CD4-positive, CD25-positive, alpha-beta regulatory T cell (primary cell): ENCODE data around the gene SPINT2. TPM values are rescaled to one million over a fixed set of nuclear protein-coding genes. Genes with fewer than 3 reads are reported as not detected.

Source experiments
- ATAC-seq, 2 donors: fragments of 150-1000 bp; cut with Tn5 transposase; one replicate each; pipeline ENCODE4 v1.10.0; 2021; ENCODE audit warnings: low read depth in 2 of 2, moderate number of reproducible peaks in 2 of 2, moderate library complexity in 1 of 2
- DNase-seq, 3 donors: peaks; one replicate each; pipeline versions ENCODE4 v3.0.0 to v3.0.0-alpha.2; 2012 to 2022; ENCODE audit warnings: mixed read lengths in 1 of 3
- H3K27ac ChIP-seq: one replicate; pipeline ENCODE4 v1.7.0; 2013; ENCODE audit warnings: mild to moderate bottlenecking, low read length; ENCODE audit not compliant: insufficient read depth, poor library complexity, severe bottlenecking
- H3K27me3 ChIP-seq: one replicate; pipeline ENCODE4 v1.7.0; 2013; ENCODE audit warnings: low read length; ENCODE audit not compliant: control insufficient read depth, insufficient read depth
- H3K36me3 ChIP-seq: one replicate; pipeline ENCODE4 v1.7.0; 2013; ENCODE audit warnings: mild to moderate bottlenecking, low read length, moderate library complexity; ENCODE audit not compliant: control insufficient read depth, insufficient read depth
- H3K4me1 ChIP-seq: 2 replicates; pipeline ENCODE4 v1.7.0; 2013; ENCODE audit warnings: mild to moderate bottlenecking, low read length; ENCODE audit not compliant: insufficient read depth, control insufficient read depth, poor library complexity, severe bottlenecking
- H3K4me3 ChIP-seq: one replicate; pipeline ENCODE4 v1.7.0; 2013; ENCODE audit warnings: low read depth, mild to moderate bottlenecking, low read length, moderate library complexity
- H3K9me3 ChIP-seq, 2 experiments: 1 replicate in 1 of 2; 2 replicates in 1 of 2; pipeline ENCODE4 v1.7.0; 2013; ENCODE audit warnings: low read length in 2 of 2, mild to moderate bottlenecking in 1 of 2, moderate library complexity in 1 of 2; ENCODE audit not compliant: control insufficient read depth in 2 of 2
- H3K27ac Mint-ChIP-seq, 3 donors: one replicate each; pipeline ENCODE4 v1.8.0; 2020 to 2022; ENCODE audit warnings: mild to moderate bottlenecking in 3 of 3, mixed read lengths in 3 of 3, moderate library complexity in 2 of 3
- H3K27me3 Mint-ChIP-seq: one replicate; pipeline ENCODE4 v1.8.0; 2022; ENCODE audit warnings: mild to moderate bottlenecking, mixed read lengths
- H3K36me3 Mint-ChIP-seq: one replicate; pipeline ENCODE4 v1.8.0; 2020; ENCODE audit warnings: mixed read lengths
- H3K4me1 Mint-ChIP-seq, 4 donors: one replicate each; pipeline ENCODE4 v1.8.0; 2020 to 2022; ENCODE audit warnings: mixed read lengths in 4 of 4, mild to moderate bottlenecking in 1 of 4
- H3K4me3 Mint-ChIP-seq, 4 donors: one replicate each; pipeline ENCODE4 v1.8.0; 2020 to 2022; ENCODE audit warnings: mild to moderate bottlenecking in 4 of 4, mixed read lengths in 4 of 4, moderate library complexity in 3 of 4
- H3K9me3 Mint-ChIP-seq, 7 donors: one replicate each; pipeline ENCODE4 v1.8.0; 2020 to 2022; ENCODE audit warnings: mixed read lengths in 7 of 7, mild to moderate bottlenecking in 3 of 7, moderate library complexity in 2 of 7
- polyA plus RNA-seq, 4 donors: library from polyadenylated mRNA; unstranded; fragments of 300-500 nt; fragmentation: Illumina TruSeq; gene quantifications; one replicate each; pipeline ENCODE4 v1.2.3, GENCODE V29; 2021
- total RNA-seq: library from RNA; stranded (reverse); gene quantifications from one replicate; pipeline ENCODE4 v1.2.3, GENCODE V29; 2022

SPINT2 gene
- total RNA-seq (15.6 TPM), polyA plus RNA-seq (10 to 100 TPM; 36.0 to 70.4 (median 53.5) TPM)

GRCh38 chr19:38264486-38265212 is at the start of gene SPINT2:
TSS of gene SPINT2 (plus strand) at chr19:38264573. CDS start at chr19:38264893, 320 bp downstream.
- DNase-seq (no peak), ATAC-seq (peak; percentile 8 to 9)
- Histone ChIP-seq H3K36me3 (no peaks in the 10 kb centered on the region), H3K4me1 (peaks cover 18% of the 10 kb centered on the region), H3K4me3 (peak within 1 kb of the TSS; percentile 19), H3K27me3 (no peaks in the 10 kb centered on the region), H3K27ac (peak within 1 kb of the TSS; percentile 66), H3K9me3 (no peaks in the 10 kb centered on the region)
- peaks cover 0 to 41% (median 21%) of the 10 kb centered on the region in 4 donors for H3K4me1 Mint-ChIP-seq
- peak within 1 kb of the TSS; percentile 68 to 89 (median 83) for H3K4me3 Mint-ChIP-seq
- no peaks in the 10 kb centered on the region for H3K36me3 Mint-ChIP-seq
- H3K27me3 Mint-ChIP-seq = peaks cover 10% of the 10 kb centered on the region
- H3K27ac Mint-ChIP-seq = peak within 1 kb of the TSS; percentile 60 to 92 (median 84)
- H3K9me3 Mint-ChIP-seq = peaks cover 0 to 1% (median 0%) of the 10 kb centered on the region in 7 donors

GRCh38 chr19:38216785-38217641 is 47.4 kb upstream of the SPINT2 start:
- Histone ChIP-seq H3K4me1 (peaks cover 10% of the 10 kb centered on the region), H3K4me3 (no peak overlapping the region), H3K27ac (no peak overlapping the region), H3K36me3 (no peaks in the 10 kb centered on the region), H3K27me3 (peaks cover 2% of the 10 kb centered on the region), H3K9me3 (no peaks in the 10 kb centered on the region)
- ATAC-seq (no peak), DNase-seq (no peak)
- Mint-ChIP-seq H3K4me1 (peaks cover 0 to 14% (median 10%) of the 10 kb centered on the region in 4 donors), H3K4me3 (no peak overlapping the region), H3K27ac (no peak overlapping the region), H3K9me3 (peaks cover 0 to 7% (median 0%) of the 10 kb centered on the region in 7 donors), H3K36me3 (no peaks in the 10 kb centered on the region), H3K27me3 (peaks cover 62% of the 10 kb centered on the region)

GRCh38 chr19:38218204-38218603 is 46.2 kb upstream of the SPINT2 start:
- Histone ChIP-seq H3K4me1 (peaks cover 10% of the 10 kb centered on the region), H3K27me3 (peaks cover 7% of the 10 kb centered on the region), H3K27ac (no peak overlapping the region), H3K9me3 (no peaks in the 10 kb centered on the region), H3K36me3 (no peaks in the 10 kb centered on the region), H3K4me3 (no peak overlapping the region)
- peaks cover 0 to 7% (median 0%) of the 10 kb centered on the region in 7 donors for H3K9me3 Mint-ChIP-seq
- H3K27ac Mint-ChIP-seq = no peak overlapping the region
- H3K4me1 Mint-ChIP-seq = peaks cover 5 to 14% (median 12%) of the 10 kb centered on the region in 4 donors
- no peak overlapping the region for H3K4me3 Mint-ChIP-seq
- peaks cover 57% of the 10 kb centered on the region for H3K27me3 Mint-ChIP-seq
- ATAC-seq (no peak), DNase-seq (no peak)
- H3K36me3 Mint-ChIP-seq = no peaks in the 10 kb centered on the region

- Histone ChIP-seq H3K36me3 (no peaks in the 10 kb centered on the region), H3K9me3 (no peaks in the 10 kb centered on the region), H3K4me1 (peaks cover 11% of the 10 kb centered on the region), H3K27me3 (peaks cover 10% of the 10 kb centered on the region), H3K27ac (no peak overlapping the region), H3K4me3 (no peak overlapping the region)
- Mint-ChIP-seq H3K9me3 (peaks cover 0 to 4% (median 0%) of the 10 kb centered on the region in 7 donors), H3K4me1 (peaks cover 9 to 13% (median 10%) of the 10 kb centered on the region in 4 donors), H3K27me3 (peaks cover 57% of the 10 kb centered on the region), H3K27ac (peak overlapping the region in 1 of 3 donors; percentile 76), H3K4me3 (no peak overlapping the region), H3K36me3 (no peaks in the 10 kb centered on the region)
- DNase-seq (no peak), ATAC-seq (no peak)
These were observed 45.2 kb upstream of the SPINT2 start for GRCh38 chr19:38219221-38219620.

GRCh38 chr19:38221421-38221820 is 43.0 kb upstream of the SPINT2 start:
- Mint-ChIP-seq H3K4me3 (no peak overlapping the region), H3K9me3 (peaks cover 0 to 5% (median 0%) of the 10 kb centered on the region in 7 donors), H3K4me1 (peaks cover 5 to 14% (median 11%) of the 10 kb centered on the region in 4 donors), H3K27me3 (peaks cover 56% of the 10 kb centered on the region), H3K36me3 (no peaks in the 10 kb centered on the region), H3K27ac (no peak overlapping the region)
- Histone ChIP-seq H3K4me1 (peaks cover 14% of the 10 kb centered on the region), H3K4me3 (no peak overlapping the region), H3K36me3 (no peaks in the 10 kb centered on the region), H3K27me3 (peaks cover 10% of the 10 kb centered on the region), H3K27ac (no peak overlapping the region), H3K9me3 (no peaks in the 10 kb centered on the region)
- ATAC-seq (no peak), DNase-seq (no peak)

- Histone ChIP-seq H3K27me3 (peaks cover 10% of the 10 kb centered on the region), H3K27ac (no peak overlapping the region), H3K4me1 (peaks cover 11% of the 10 kb centered on the region), H3K36me3 (no peaks in the 10 kb centered on the region), H3K4me3 (no peak overlapping the region), H3K9me3 (no peaks in the 10 kb centered on the region)
- DNase-seq (no peak), ATAC-seq (no peak)
- H3K9me3 Mint-ChIP-seq = peaks cover 0 to 8% (median 0%) of the 10 kb centered on the region in 7 donors
- H3K27ac Mint-ChIP-seq = no peak overlapping the region
- H3K4me1 Mint-ChIP-seq = peaks cover 7 to 15% (median 12%) of the 10 kb centered on the region in 4 donors
- H3K4me3 Mint-ChIP-seq = peak overlapping the region in 1 of 4 donors; percentile 48
- H3K27me3 Mint-ChIP-seq = peaks cover 64% of the 10 kb centered on the region
- peaks cover 5% of the 10 kb centered on the region for H3K36me3 Mint-ChIP-seq
These were observed 42.2 kb upstream of the SPINT2 start for GRCh38 chr19:38221919-38222830.

GRCh38 chr19:38223119-38223523 is 41.3 kb upstream of the SPINT2 start:
- peaks cover 10 to 21% (median 15%) of the 10 kb centered on the region in 4 donors for H3K4me1 Mint-ChIP-seq
- Histone ChIP-seq H3K36me3 (no peaks in the 10 kb centered on the region), H3K4me1 (peaks cover 11% of the 10 kb centered on the region), H3K27me3 (peaks cover 10% of the 10 kb centered on the region), H3K9me3 (no peaks in the 10 kb centered on the region), H3K4me3 (no peak overlapping the region), H3K27ac (no peak overlapping the region)
- no peak for ATAC-seq
- H3K27me3 Mint-ChIP-seq = peaks cover 69% of the 10 kb centered on the region
- H3K4me3 Mint-ChIP-seq = peak overlapping the region in 3 of 4 donors; percentile 2 to 60 (median 36)
- H3K27ac Mint-ChIP-seq = no peak overlapping the region
- peaks cover 5% of the 10 kb centered on the region for H3K36me3 Mint-ChIP-seq
- DNase-seq = no peak
- H3K9me3 Mint-ChIP-seq = peaks cover 0 to 8% (median 0%) of the 10 kb centered on the region in 7 donors
